Liver (tissue), 9 donors: ENCODE data around the gene GRIP1. TPM values are rescaled to one million over a fixed set of nuclear protein-coding genes. Genes with fewer than 3 reads are reported as not detected.

Source experiments
- DNase-seq: peaks from one replicate; pipeline ENCODE4 v3.0.0-alpha.2; 2017; ENCODE audit warnings: low spot score
- H3K27ac ChIP-seq, 2 donors: one replicate each; pipeline ENCODE4 v1.7.0; 2013; ENCODE audit warnings: inconsistent platforms in 2 of 2, low read length in 2 of 2, control low read depth in 1 of 2, low read depth in 1 of 2, mild to moderate bottlenecking in 1 of 2
- H3K27me3 ChIP-seq, 4 donors: one replicate each; pipeline versions ENCODE4 v1.6.1 to v1.7.0; 2013; ENCODE audit warnings: low read length in 3 of 4, inconsistent platforms in 1 of 4, mild to moderate bottlenecking in 1 of 4, moderate library complexity in 1 of 4; ENCODE audit not compliant: control insufficient read depth in 4 of 4, insufficient read depth in 4 of 4
- H3K36me3 ChIP-seq, 4 donors: one replicate each; pipeline versions ENCODE4 v1.6.1 to v1.7.0; 2013; ENCODE audit warnings: low read length in 3 of 4, mild to moderate bottlenecking in 3 of 4, low read depth in 1 of 4, moderate library complexity in 1 of 4; ENCODE audit not compliant: control insufficient read depth in 4 of 4, insufficient read depth in 3 of 4
- H3K4me1 ChIP-seq, 4 donors: one replicate each; pipeline versions ENCODE4 v1.6.1 to v1.7.0; 2013; ENCODE audit warnings: low read length in 3 of 4, mild to moderate bottlenecking in 3 of 4, moderate library complexity in 1 of 4; ENCODE audit not compliant: control insufficient read depth in 4 of 4, insufficient read depth in 4 of 4
- H3K4me3 ChIP-seq, 3 donors: one replicate each; pipeline versions ENCODE4 v1.6.1 to v1.7.0; 2013; ENCODE audit warnings: low read length in 3 of 3, control low read depth in 1 of 3, low read depth in 1 of 3, mild to moderate bottlenecking in 1 of 3
- H3K9ac ChIP-seq, 2 donors: one replicate each; pipeline ENCODE4 v1.7.0; 2013; ENCODE audit warnings: low read length in 2 of 2, mild to moderate bottlenecking in 2 of 2, moderate library complexity in 2 of 2, control low read depth in 1 of 2, low read depth in 1 of 2
- H3K9me3 ChIP-seq, 4 donors: one replicate each; pipeline versions ENCODE4 v1.6.1 to v1.7.0; 2013; ENCODE audit warnings: low read length in 3 of 4; ENCODE audit not compliant: control insufficient read depth in 4 of 4
- EGR1 ChIP-seq, 2 donors: IDR thresholded peaks; 2 replicates each; pipeline ENCODE4 v1.6.1; 2016 to 2018; ENCODE audit warnings: antibody characterized with exemption in 2 of 2, low read depth in 2 of 2
- FOXA1 ChIP-seq: IDR thresholded peaks from 2 replicates; pipeline ENCODE4 v1.6.1; 2016; ENCODE audit warnings: antibody characterized with exemption
- FOXA2 ChIP-seq: IDR thresholded peaks from 2 replicates; pipeline ENCODE4 v1.6.1; 2016; ENCODE audit warnings: antibody characterized with exemption
- GABPA ChIP-seq, 2 donors: IDR thresholded peaks in 1 of 2; conservative IDR thresholded peaks in 1 of 2; 2 replicates each; pipeline ENCODE4 v1.6.1; 2016; ENCODE audit warnings: antibody characterized with exemption in 2 of 2, mild to moderate bottlenecking in 1 of 2, moderate library complexity in 1 of 2
- HNF4A ChIP-seq, 2 donors: conservative IDR thresholded peaks; 2 replicates each; pipeline ENCODE4 v1.6.1; 2016; ENCODE audit warnings: antibody characterized with exemption in 2 of 2, mild to moderate bottlenecking in 2 of 2
- HNF4G ChIP-seq: IDR thresholded peaks from 2 replicates; pipeline ENCODE4 v1.6.1; 2016; ENCODE audit warnings: antibody characterized with exemption
- JUND ChIP-seq, 2 donors: IDR thresholded peaks; 2 replicates each; pipeline ENCODE4 v1.6.1; 2016; ENCODE audit warnings: antibody characterized with exemption in 2 of 2
- NR2F2 ChIP-seq: IDR thresholded peaks from 2 replicates; pipeline ENCODE4 v1.6.1; 2016; ENCODE audit warnings: antibody characterized with exemption
- RAD21 ChIP-seq, 2 donors: IDR thresholded peaks; 2 replicates each; pipeline ENCODE4 v1.6.1; 2016; ENCODE audit warnings: antibody characterized with exemption in 2 of 2, mild to moderate bottlenecking in 2 of 2
- RXRA ChIP-seq, 2 donors: IDR thresholded peaks; 2 replicates each; pipeline ENCODE4 v1.6.1; 2017 to 2018; ENCODE audit warnings: antibody characterized with exemption in 2 of 2, mild to moderate bottlenecking in 1 of 2
- SP1 ChIP-seq: IDR thresholded peaks from 2 replicates; pipeline ENCODE4 v1.6.1; 2018; ENCODE audit warnings: antibody characterized with exemption, mild to moderate bottlenecking
- TAF1 ChIP-seq: conservative IDR thresholded peaks from 2 replicates; pipeline ENCODE4 v1.6.1; 2016; ENCODE audit warnings: antibody characterized with exemption, mild to moderate bottlenecking
- YY1 ChIP-seq: IDR thresholded peaks from 2 replicates; pipeline ENCODE4 v1.6.1; 2016; ENCODE audit warnings: antibody characterized with exemption, mild to moderate bottlenecking
- WGBS: extraction: QIAGEN DNeasy Blood & Tissue Kit; methylation state at CpG from one replicate; pipeline ENCODE4 v1.1.7; 2013; 5-methylcytosine and 5-hydroxymethylcytosine counted together
- polyA plus RNA-seq, 2 donors: library from polyadenylated mRNA; stranded (reverse) in 1 of 2; unstranded in 1 of 2; fragments of 200-250 nt in 1 of 2; fragments of >200 nt in 1 of 2; fragmentation: Nextera tagmentation in 1 of 2; extraction: Ambion mirVana in 1 of 2; gene quantifications; one replicate each; pipeline versions ENCODE4 v1.2.1 to v1.2.3, GENCODE V29; 2013 to 2015
- total RNA-seq, 2 donors: library from RNA; depleted of rRNA; stranded (reverse); fragments of >200 nt; gene quantifications; one replicate each; pipeline ENCODE4 v1.2.3, GENCODE V29; 2014
- TF ChIP-seq, protein P1 (sequence below): fragments of 150-350 bp; IDR thresholded peaks from 2 replicates; pipeline ENCODE4 v1.5.1; 2017; ENCODE audit warnings: improper control_type of control experiment, low read depth, low read length; ENCODE audit not compliant: missing input control
- TF ChIP-seq, protein P2 (sequence below): IDR thresholded peaks from 2 replicates; pipeline ENCODE4 v1.6.1; 2016; ENCODE audit warnings: antibody characterized with exemption
- TF ChIP-seq, protein P3 (sequence below): IDR thresholded peaks from 2 replicates; pipeline ENCODE4 v1.6.1; 2016; ENCODE audit warnings: antibody characterized with exemption
- TF ChIP-seq, protein P4 (sequence below): IDR thresholded peaks from 2 replicates; pipeline ENCODE4 v1.6.1; 2016; ENCODE audit warnings: antibody characterized with exemption
- donor health status: healthy.
- donor health status: healthy.
- donor health status: healthy.
- donor health status: healthy.
- donor health status: healthy.

GRIP1 gene
- total and polyA plus RNA-seq, 4 donors: 0.05 to 1.5 (median 0.24) TPM

DNA sequence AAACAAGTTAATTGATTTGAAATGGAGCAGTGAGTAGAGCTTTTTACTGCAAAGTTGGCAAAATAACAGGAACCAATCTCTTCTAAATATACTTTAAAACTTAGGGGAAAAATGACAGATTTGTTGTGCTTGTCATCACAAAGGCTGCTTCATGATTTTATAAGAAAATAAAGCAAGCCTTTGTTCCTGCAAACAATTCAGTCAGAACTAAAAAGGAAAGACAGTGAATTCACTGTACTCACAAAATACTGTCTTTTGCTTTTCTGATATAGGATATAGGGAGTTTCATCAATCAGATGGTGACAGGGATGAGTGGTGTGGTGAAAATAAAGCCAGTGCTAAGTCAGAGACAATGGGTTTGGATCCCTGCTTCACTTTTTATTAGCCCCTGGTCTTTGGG is 250.6 kb downstream of the GRIP1 start:
- no peak overlapping the region for H3K9ac ChIP-seq
- no peak overlapping the region for H3K27ac ChIP-seq
- peaks cover 0 to 3% (median 0%) of the 10 kb centered on the region in 4 donors for H3K36me3 ChIP-seq
- DNase-seq: no peak
- H3K9me3 ChIP-seq: peaks cover 0 to 3% (median 0%) of the 10 kb centered on the region in 4 donors
- no peak for TF ChIP-seq GABPA (IDR thresholded peaks at IDR 0.05 in 1 of 2, conservative IDR thresholded peaks at IDR 0.05 in 1 of 2)
- TF ChIP-seq RXRA (IDR thresholded peaks at IDR 0.05): no peak
- no peak for TF ChIP-seq HNF4A (conservative IDR thresholded peaks at IDR 0.05)
- TF ChIP-seq EGR1 (IDR thresholded peaks at IDR 0.05; ENCODE audit: low read depth in 2 of 2): no peak
- TF ChIP-seq, protein P1, sequence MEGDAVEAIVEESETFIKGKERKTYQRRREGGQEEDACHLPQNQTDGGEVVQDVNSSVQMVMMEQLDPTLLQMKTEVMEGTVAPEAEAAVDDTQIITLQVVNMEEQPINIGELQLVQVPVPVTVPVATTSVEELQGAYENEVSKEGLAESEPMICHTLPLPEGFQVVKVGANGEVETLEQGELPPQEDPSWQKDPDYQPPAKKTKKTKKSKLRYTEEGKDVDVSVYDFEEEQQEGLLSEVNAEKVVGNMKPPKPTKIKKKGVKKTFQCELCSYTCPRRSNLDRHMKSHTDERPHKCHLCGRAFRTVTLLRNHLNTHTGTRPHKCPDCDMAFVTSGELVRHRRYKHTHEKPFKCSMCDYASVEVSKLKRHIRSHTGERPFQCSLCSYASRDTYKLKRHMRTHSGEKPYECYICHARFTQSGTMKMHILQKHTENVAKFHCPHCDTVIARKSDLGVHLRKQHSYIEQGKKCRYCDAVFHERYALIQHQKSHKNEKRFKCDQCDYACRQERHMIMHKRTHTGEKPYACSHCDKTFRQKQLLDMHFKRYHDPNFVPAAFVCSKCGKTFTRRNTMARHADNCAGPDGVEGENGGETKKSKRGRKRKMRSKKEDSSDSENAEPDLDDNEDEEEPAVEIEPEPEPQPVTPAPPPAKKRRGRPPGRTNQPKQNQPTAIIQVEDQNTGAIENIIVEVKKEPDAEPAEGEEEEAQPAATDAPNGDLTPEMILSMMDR: no peak
- no peak for TF ChIP-seq FOXA1
- no peak for TF ChIP-seq HNF4G
- no peak for TF ChIP-seq RAD21 (IDR thresholded peaks at IDR 0.05)
- TF ChIP-seq FOXA2: no peak
- TF ChIP-seq, protein P2, sequence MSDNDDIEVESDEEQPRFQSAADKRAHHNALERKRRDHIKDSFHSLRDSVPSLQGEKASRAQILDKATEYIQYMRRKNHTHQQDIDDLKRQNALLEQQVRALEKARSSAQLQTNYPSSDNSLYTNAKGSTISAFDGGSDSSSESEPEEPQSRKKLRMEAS: no peak
- TF ChIP-seq SP1: no peak
- no peak overlapping the region for H3K4me3 ChIP-seq
- no peaks in the 10 kb centered on the region for H3K4me1 ChIP-seq
- no peaks in the 10 kb centered on the region for H3K27me3 ChIP-seq

DNA sequence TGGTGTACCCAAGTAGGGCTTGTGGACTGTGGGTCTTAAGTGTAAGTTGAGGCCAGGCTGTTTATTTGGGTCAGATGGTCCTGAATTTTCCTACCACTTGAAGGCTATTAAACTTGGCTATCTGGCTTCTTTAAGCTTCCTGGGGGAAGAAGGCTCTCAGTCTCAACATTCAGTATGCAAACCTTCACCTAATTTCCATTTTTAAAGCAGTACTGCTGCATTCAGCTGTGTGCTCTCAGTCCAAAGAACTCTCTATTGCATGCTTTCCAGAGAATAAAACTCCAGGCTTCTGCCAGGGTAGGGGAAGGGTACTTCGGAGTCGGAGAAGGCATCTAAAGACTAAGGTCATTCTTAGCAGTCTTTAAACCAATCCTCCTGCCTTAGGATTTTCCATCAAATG is 252.2 kb downstream of the GRIP1 start:
- no peak for TF ChIP-seq JUND (IDR thresholded peaks at IDR 0.05)
- DNase-seq: no peak

DNA sequence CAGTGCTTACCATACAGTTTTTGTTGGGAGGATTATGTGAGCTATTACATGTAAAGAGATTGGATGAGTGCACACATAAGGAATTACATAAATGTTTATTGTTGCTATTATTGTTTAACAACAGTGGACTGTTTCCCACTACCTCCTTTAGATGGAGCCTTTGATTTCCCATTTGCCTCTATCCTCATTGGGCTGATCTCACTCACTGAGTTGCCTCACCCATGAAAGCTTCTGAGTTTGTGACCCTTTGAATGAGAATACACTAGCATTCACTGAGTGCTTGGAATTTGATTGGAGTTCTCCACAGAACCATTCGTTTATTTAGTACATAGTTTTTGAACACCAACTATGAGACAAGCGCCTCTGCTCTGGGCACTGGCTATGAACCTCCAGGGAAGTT is 255.6 kb downstream of the GRIP1 start:
- no peaks in the 10 kb centered on the region for H3K4me1 ChIP-seq
- no peak overlapping the region for H3K9ac ChIP-seq
- 64% methylated on average over 2 of the region's 2 CpGs for WGBS
- H3K27ac ChIP-seq: no peak overlapping the region
- no peak overlapping the region for H3K4me3 ChIP-seq
- TF ChIP-seq NR2F2 (no peak), FOXA2 (no peak), SP1 (no peak), JUND (IDR thresholded peaks at IDR 0.05) (no peak), YY1 (no peak), TAF1 (no peak), RXRA (IDR thresholded peaks at IDR 0.05) (no peak), EGR1 (IDR thresholded peaks at IDR 0.05; ENCODE audit: low read depth in 2 of 2) (no peak), HNF4G (no peak), RAD21 (IDR thresholded peaks at IDR 0.05) (no peak)
- TF ChIP-seq, protein P1: no peak
- TF ChIP-seq, protein P3, sequence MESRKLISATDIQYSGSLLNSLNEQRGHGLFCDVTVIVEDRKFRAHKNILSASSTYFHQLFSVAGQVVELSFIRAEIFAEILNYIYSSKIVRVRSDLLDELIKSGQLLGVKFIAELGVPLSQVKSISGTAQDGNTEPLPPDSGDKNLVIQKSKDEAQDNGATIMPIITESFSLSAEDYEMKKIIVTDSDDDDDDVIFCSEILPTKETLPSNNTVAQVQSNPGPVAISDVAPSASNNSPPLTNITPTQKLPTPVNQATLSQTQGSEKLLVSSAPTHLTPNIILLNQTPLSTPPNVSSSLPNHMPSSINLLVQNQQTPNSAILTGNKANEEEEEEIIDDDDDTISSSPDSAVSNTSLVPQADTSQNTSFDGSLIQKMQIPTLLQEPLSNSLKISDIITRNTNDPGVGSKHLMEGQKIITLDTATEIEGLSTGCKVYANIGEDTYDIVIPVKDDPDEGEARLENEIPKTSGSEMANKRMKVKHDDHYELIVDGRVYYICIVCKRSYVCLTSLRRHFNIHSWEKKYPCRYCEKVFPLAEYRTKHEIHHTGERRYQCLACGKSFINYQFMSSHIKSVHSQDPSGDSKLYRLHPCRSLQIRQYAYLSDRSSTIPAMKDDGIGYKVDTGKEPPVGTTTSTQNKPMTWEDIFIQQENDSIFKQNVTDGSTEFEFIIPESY: no peak
- TF ChIP-seq, protein P4, sequence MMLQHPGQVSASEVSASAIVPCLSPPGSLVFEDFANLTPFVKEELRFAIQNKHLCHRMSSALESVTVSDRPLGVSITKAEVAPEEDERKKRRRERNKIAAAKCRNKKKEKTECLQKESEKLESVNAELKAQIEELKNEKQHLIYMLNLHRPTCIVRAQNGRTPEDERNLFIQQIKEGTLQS: no peak
- no peaks in the 10 kb centered on the region for H3K27me3 ChIP-seq
- no peak for DNase-seq
- no peaks in the 10 kb centered on the region for H3K36me3 ChIP-seq
- peaks cover 0 to 3% (median 0%) of the 10 kb centered on the region in 4 donors for H3K9me3 ChIP-seq

More for the DNA sequence above, 252.2 kb downstream of the GRIP1 start:
- no peak overlapping the region for H3K4me3 ChIP-seq
- H3K9ac ChIP-seq: no peak overlapping the region
- H3K36me3 ChIP-seq: peaks cover 0 to 3% (median 0%) of the 10 kb centered on the region in 4 donors
- 71% methylated on average over 2 of the region's 2 CpGs for WGBS
- no peaks in the 10 kb centered on the region for H3K4me1 ChIP-seq
- peaks cover 0 to 3% (median 0%) of the 10 kb centered on the region in 4 donors for H3K9me3 ChIP-seq
- H3K27ac ChIP-seq: no peak overlapping the region
- no peaks in the 10 kb centered on the region for H3K27me3 ChIP-seq
